Epithelial cell of esophagus (primary cell): ENCODE data around the gene ADK.

Source experiments
- DNase-seq: peaks from one replicate; pipeline ENCODE4 v3.0.0; 2010; ENCODE audit warnings: low read depth
- H3K4me3 ChIP-seq: 2 replicates; pipeline ENCODE4 v1.5.1; 2011; ENCODE audit warnings: mild to moderate bottlenecking, low read length, control low read depth
- CTCF ChIP-seq: IDR thresholded peaks from 2 replicates; pipeline ENCODE4 v1.5.1; 2011; ENCODE audit warnings: low read depth, mild to moderate bottlenecking, low read length, control low read depth, inconsistent platforms; ENCODE audit not compliant: insufficient read depth; ENCODE audit errors: missing control alignments

Gene ADK

GRCh38 chr10:74174521-74174920 lies 23.5 kb downstream of the ADK start:
- TF ChIP-seq CTCF, result no peak
- DNase-seq, result no peak
- H3K4me3 ChIP-seq, result no peak overlapping the region

- peak overlapping the region; percentile 98 for H3K4me3 ChIP-seq
- DNase-seq, result no peak
- no peak for TF ChIP-seq CTCF
Observed at GRCh38 chr10:74175510-74176379, 24.7 kb downstream of the ADK start.

- no peak for TF ChIP-seq CTCF
- H3K4me3 ChIP-seq, result peak overlapping the region; percentile 98
- DNase-seq, result peak; percentile 98
Observed at GRCh38 chr10:74176380-74177139, 25.5 kb downstream of the ADK start.

- no peak for TF ChIP-seq CTCF
- peak; percentile 62 for DNase-seq
- peak overlapping the region; percentile 98 for H3K4me3 ChIP-seq
Observed at GRCh38 chr10:74177140-74177677, 26.2 kb downstream of the ADK start.

- TF ChIP-seq CTCF, result no peak
- DNase-seq, result no peak
- H3K4me3 ChIP-seq, result peak overlapping the region; percentile 17
Observed at GRCh38 chr10:74178042-74178791, 27.2 kb downstream of the ADK start.

- TF ChIP-seq CTCF, result no peak
- no peak overlapping the region for H3K4me3 ChIP-seq
Observed at GRCh38 chr10:74179111-74179710, 28.2 kb downstream of the ADK start.

More at GRCh38 chr10:74179111-74179710, 28.2 kb downstream of the ADK start:
- DNase-seq, result peak; percentile 39
